Measurements from ENCODE around the gene CLIP1.
"Not testable (repeated sequence)": the region's sequence is repeated elsewhere in the genome, so short reads cannot be mapped to it uniquely, and the experiment has no call there.

Gene CLIP1

GRCh38 chr12:122265476-122265875 is 157.0 kb downstream of the CLIP1 start:
- no peak for DNase-seq (ENCODE audit: extremely low read depth in 1 of 2, low read depth in 1 of 2)

- DNase-seq (ENCODE audit: extremely low read depth in 1 of 2, low read depth in 1 of 2), result not testable (repeated sequence)
These were observed 161.7 kb downstream of the CLIP1 start for GRCh38 chr12:122260735-122261134.

- DNase-seq (ENCODE audit: extremely low read depth in 1 of 2, low read depth in 1 of 2), result not testable (repeated sequence)
These were observed 163.5 kb downstream of the CLIP1 start for GRCh38 chr12:122258939-122259338.

- not testable (repeated sequence) for DNase-seq (ENCODE audit: extremely low read depth in 1 of 2, low read depth in 1 of 2)
These were observed 164.0 kb downstream of the CLIP1 start for GRCh38 chr12:122258462-122258861.

- DNase-seq (ENCODE audit: extremely low read depth in 1 of 2, low read depth in 1 of 2), result no peak
These were observed 171.9 kb downstream of the CLIP1 start for GRCh38 chr12:122250536-122250935.

- DNase-seq (ENCODE audit: extremely low read depth in 1 of 2, low read depth in 1 of 2), result no peak
These were observed 172.4 kb downstream of the CLIP1 start for GRCh38 chr12:122250047-122250446.

GRCh38 chr12:122245553-122245952 is 176.9 kb downstream of the CLIP1 start:
- no peak for DNase-seq (ENCODE audit: extremely low read depth in 1 of 2, low read depth in 1 of 2)

- no peak for DNase-seq (ENCODE audit: extremely low read depth in 1 of 2, low read depth in 1 of 2)
These were observed 177.7 kb downstream of the CLIP1 start for GRCh38 chr12:122244565-122245371.

GRCh38 chr12:122243965-122244364 is 178.5 kb downstream of the CLIP1 start:
- no peak for DNase-seq (ENCODE audit: extremely low read depth in 1 of 2, low read depth in 1 of 2)

- DNase-seq (ENCODE audit: extremely low read depth in 1 of 2, low read depth in 1 of 2), result no peak
These were observed 183.6 kb downstream of the CLIP1 start for GRCh38 chr12:122238861-122239260.

- no peak for DNase-seq (ENCODE audit: extremely low read depth in 1 of 2, low read depth in 1 of 2)
These were observed 186.7 kb downstream of the CLIP1 start for GRCh38 chr12:122235741-122236140.

GRCh38 chr12:122232691-122233090 is 189.8 kb downstream of the CLIP1 start:
- no peak for DNase-seq (ENCODE audit: extremely low read depth in 1 of 2, low read depth in 1 of 2)

- no peak for DNase-seq (ENCODE audit: extremely low read depth in 1 of 2, low read depth in 1 of 2)
These were observed 191.7 kb downstream of the CLIP1 start for GRCh38 chr12:122230798-122231197.

GRCh38 chr12:122228092-122228491 is 194.4 kb downstream of the CLIP1 start:
- no peak for DNase-seq (ENCODE audit: extremely low read depth in 1 of 2, low read depth in 1 of 2)

- peak in 1 of 2 donors; percentile 49 for DNase-seq (ENCODE audit: extremely low read depth in 1 of 2, low read depth in 1 of 2)
These were observed 195.1 kb downstream of the CLIP1 start for GRCh38 chr12:122227341-122227740.

GRCh38 chr12:122226366-122227125 is 195.9 kb downstream of the CLIP1 start:
- DNase-seq (ENCODE audit: extremely low read depth in 1 of 2, low read depth in 1 of 2), result no peak

- DNase-seq (ENCODE audit: extremely low read depth in 1 of 2, low read depth in 1 of 2), result peak; percentile 100
These were observed 196.6 kb downstream of the CLIP1 start, which contains the start of gene DIABLO for GRCh38 chr12:122225683-122226365. DIABLO (minus strand) TSS chr12:122226052; CDS start chr12:122226014, 38 bp downstream.

Measured in stimulated activated CD8-positive, alpha-beta memory T cell treated with anti-CD3 and anti-CD28 coated beads, Interleukin-7, amount 100 ng/mL, for 48 hours (primary cell).